ENCODE measurements around the gene NUCKS1.
"Not testable (repeated sequence)": the region's sequence is repeated elsewhere in the genome, so short reads cannot be mapped to it uniquely, and the experiment has no call there.

The NUCKS1 gene

GRCh38 chr1:205726619-205727125, 23.3 kb downstream of the NUCKS1 start:
- no peak for DNase-seq

- DNase-seq = no peak
Observed at GRCh38 chr1:205725514-205725913, 24.5 kb downstream of the NUCKS1 start.

GRCh38 chr1:205720740-205721139, 29.2 kb downstream of the NUCKS1 start:
- not testable (repeated sequence) for DNase-seq

GRCh38 chr1:205719762-205720161, 30.2 kb downstream of the NUCKS1 start:
- no peak for DNase-seq

GRCh38 chr1:205719015-205719414, 31.0 kb downstream of the NUCKS1 start:
- no peak for DNase-seq

GRCh38 chr1:205716371-205717132, 33.4 kb downstream of the NUCKS1 start:
- no peak for DNase-seq

GRCh38 chr1:205715628-205716027, 34.4 kb downstream of the NUCKS1 start:
- DNase-seq = no peak

GRCh38 chr1:205714906-205715246, 35.1 kb downstream of the NUCKS1 start:
- DNase-seq = no peak

GRCh38 chr1:205714190-205714905, 35.6 kb downstream of the NUCKS1 start:
- no peak for DNase-seq

- DNase-seq = peak; percentile 55
Observed at GRCh38 chr1:205711105-205712048, 38.6 kb downstream of the NUCKS1 start.

- DNase-seq = no peak
Observed at GRCh38 chr1:205710201-205711062, 39.5 kb downstream of the NUCKS1 start.

GRCh38 chr1:205709640-205710039, 40.3 kb downstream of the NUCKS1 start:
- DNase-seq = no peak

- no peak for DNase-seq
Observed at GRCh38 chr1:205709059-205709398, 41.0 kb downstream of the NUCKS1 start.

- DNase-seq = no peak
Observed at GRCh38 chr1:205706601-205707502, 43.1 kb downstream of the NUCKS1 start.

- no peak for DNase-seq
Observed at GRCh38 chr1:205704903-205705302, 45.1 kb downstream of the NUCKS1 start.

- no peak for DNase-seq
Observed at GRCh38 chr1:205703072-205703471, 46.9 kb downstream of the NUCKS1 start.

- no peak for DNase-seq
Observed at GRCh38 chr1:205701891-205702290, 48.1 kb downstream of the NUCKS1 start.

GRCh38 chr1:205701420-205701819, 48.6 kb downstream of the NUCKS1 start:
- no peak for DNase-seq

- no peak for DNase-seq
Observed at GRCh38 chr1:205700865-205701401, 49.0 kb downstream of the NUCKS1 start.

GRCh38 chr1:205699416-205699815, 50.6 kb downstream of the NUCKS1 start:
- DNase-seq = no peak

- no peak for DNase-seq
Observed at GRCh38 chr1:205698921-205699320, 51.1 kb downstream of the NUCKS1 start.

All from CD4-positive, alpha-beta T cell treated with Interleukin-15 for 1 hour (primary cell).